OCI-LY7 (cell line): ENCODE data around the gene FOXB1.

Experiments used
- CTCF ChIP-seq: fragments of 200-600 bp; sonication (generic); conservative IDR thresholded peaks from 2 replicates; pipeline ENCODE4 v1.5.1; 2014; ENCODE audit warnings: mild to moderate bottlenecking, antibody characterized with exemption, low read length, moderate library complexity, mixed read lengths
- EZH2phosphoT487 ChIP-seq: fragments of 200-600 bp; sonication (generic); IDR thresholded peaks from 2 replicates; pipeline ENCODE4 v1.6.1; 2018; ENCODE audit warnings: low read depth, borderline replicate concordance, mild to moderate bottlenecking, mixed run types, antibody characterized with exemption, low read length, moderate library complexity, mixed read lengths

DNA sequence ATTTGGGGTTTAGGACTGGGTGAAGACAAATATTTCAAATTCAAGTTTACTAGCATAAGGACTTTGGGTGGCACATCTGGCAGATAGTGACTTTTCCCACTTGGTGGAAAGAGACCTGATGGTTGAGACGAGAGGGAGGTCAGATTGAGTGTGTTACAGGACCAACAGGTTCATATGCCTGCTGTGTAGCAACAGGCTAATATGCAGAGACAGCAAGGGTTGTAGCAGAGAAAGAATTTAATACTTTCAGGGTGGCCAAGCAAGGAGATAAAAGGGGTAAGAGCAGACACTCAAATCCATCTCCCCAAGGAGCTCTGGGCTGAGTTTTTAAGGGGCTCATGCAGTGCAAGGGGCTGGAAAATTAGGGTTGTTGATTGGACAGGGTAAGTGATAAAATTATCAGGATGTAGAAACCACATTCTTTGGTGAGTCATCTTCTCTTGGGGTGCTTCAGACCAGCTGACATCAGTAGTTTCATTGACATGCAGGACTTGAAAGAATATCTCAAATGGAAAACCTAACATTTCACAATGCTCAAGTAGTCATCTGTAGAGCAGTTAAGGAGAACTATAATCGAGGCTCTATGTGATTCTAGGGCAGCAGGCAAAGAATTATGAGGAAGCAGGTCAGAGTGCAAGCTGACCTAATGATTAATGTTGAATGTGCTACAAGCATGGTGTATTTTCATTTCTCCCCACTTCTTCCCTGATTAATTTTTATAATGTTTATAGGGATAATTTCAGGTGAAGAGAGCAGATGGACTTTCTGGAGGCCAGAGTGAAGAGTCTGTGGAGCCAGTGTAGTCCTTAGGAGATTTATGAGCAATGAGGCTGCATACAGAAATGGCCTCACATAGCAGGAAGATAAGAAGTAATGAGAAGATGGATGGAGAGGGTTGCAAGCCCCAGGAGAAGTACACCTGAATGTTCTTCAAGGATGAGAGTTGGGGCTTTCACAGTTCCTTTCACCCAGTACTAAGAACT is 13.7 kb downstream of the FOXB1 start:
- no peak for TF ChIP-seq CTCF
- no peak for TF ChIP-seq EZH2phosphoT487
